Measurements from ENCODE around the gene NPR3. TPM values are rescaled to one million over a fixed set of nuclear protein-coding genes. Genes with fewer than 3 reads are reported as not detected.

Gene NPR3, protein sequence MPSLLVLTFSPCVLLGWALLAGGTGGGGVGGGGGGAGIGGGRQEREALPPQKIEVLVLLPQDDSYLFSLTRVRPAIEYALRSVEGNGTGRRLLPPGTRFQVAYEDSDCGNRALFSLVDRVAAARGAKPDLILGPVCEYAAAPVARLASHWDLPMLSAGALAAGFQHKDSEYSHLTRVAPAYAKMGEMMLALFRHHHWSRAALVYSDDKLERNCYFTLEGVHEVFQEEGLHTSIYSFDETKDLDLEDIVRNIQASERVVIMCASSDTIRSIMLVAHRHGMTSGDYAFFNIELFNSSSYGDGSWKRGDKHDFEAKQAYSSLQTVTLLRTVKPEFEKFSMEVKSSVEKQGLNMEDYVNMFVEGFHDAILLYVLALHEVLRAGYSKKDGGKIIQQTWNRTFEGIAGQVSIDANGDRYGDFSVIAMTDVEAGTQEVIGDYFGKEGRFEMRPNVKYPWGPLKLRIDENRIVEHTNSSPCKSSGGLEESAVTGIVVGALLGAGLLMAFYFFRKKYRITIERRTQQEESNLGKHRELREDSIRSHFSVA
- 19.3 and 19.9 TPM in 2 replicates for total RNA-seq

GRCh38 chr5:32710550-32711361, at the start of gene NPR3:
TSS of gene NPR3 (plus strand) at chr5:32711321. CDS start at chr5:32711777, 456 bp downstream.

Other genes starting within 250 kb of the NPR3 start
- 80.1 and 141 TPM in 2 replicates for gene SUB1, start 125.8 kb upstream of the NPR3 start, total RNA-seq